ENCODE measurements around the gene SRSF4.
A peak's percentile ranks its signal among the peaks of the same experiment; 100 is the strongest.

SRSF4 gene

GRCh38 chr1:29122682-29123052 lies 59.0 kb downstream of the SRSF4 start:
- Histone ChIP-seq H3K9me2 (replicated peaks; ENCODE audit: insufficient read depth, low read length) (no peaks in the 10 kb centered on the region), H3F3A (ENCODE audit: insufficient read depth, low read length) (no peaks in the 10 kb centered on the region), H3K36me3 (replicated peaks; ENCODE audit: insufficient read depth, low read length) (no peaks in the 10 kb centered on the region), H3K4me2 (ENCODE audit: low read depth, low read length) (peak overlapping the region; percentile 50; the same call in 1 of the 2 replicates), H3K27ac (ENCODE audit: low read length) (no peak overlapping the region), H3K9ac (ENCODE audit: low read length) (no peak overlapping the region), H3K4me1 (ENCODE audit: low read length) (no peaks in the 10 kb centered on the region), H3K9me3 (replicated peaks; ENCODE audit: insufficient read depth, low read length) (no peaks in the 10 kb centered on the region), H3K79me2 (ENCODE audit: low read length) (no peaks in the 10 kb centered on the region), H4K20me1 (ENCODE audit: insufficient read depth, low read length) (no peaks in the 10 kb centered on the region), H3K4me3 (ENCODE audit: low read length) (no peak overlapping the region), H2AFZ (ENCODE audit: low read length) (no peak overlapping the region), H3K27me3 (replicated peaks; ENCODE audit: insufficient read depth, low read length) (peaks cover 31% of the 10 kb centered on the region)
- DNase-seq, result no peak
- no peak for TF ChIP-seq EZH2 (optimal IDR thresholded peaks at IDR 0.05; ENCODE audit: low read depth, low read length)
- TF ChIP-seq EZH2phosphoT487 (IDR thresholded peaks at IDR 0.05; ENCODE audit: low read length), result no peak
- TF ChIP-seq CTCF (IDR thresholded peaks at IDR 0.05; ENCODE audit: low read length), result no peak

- H4K20me1 ChIP-seq (ENCODE audit: insufficient read depth, low read length), result no peaks in the 10 kb centered on the region
These were observed 59.6 kb downstream of the SRSF4 start for GRCh38 chr1:29121936-29122681.

GRCh38 chr1:29121516-29121935 lies 60.2 kb downstream of the SRSF4 start:
- H3K79me2 ChIP-seq (ENCODE audit: low read length), result no peaks in the 10 kb centered on the region
- H3K36me3 ChIP-seq (replicated peaks; ENCODE audit: insufficient read depth, low read length), result no peaks in the 10 kb centered on the region
- no peak overlapping the region for H3K27ac ChIP-seq (ENCODE audit: low read length)
- DNase-seq, result no peak
- no peaks in the 10 kb centered on the region for H4K20me1 ChIP-seq (ENCODE audit: insufficient read depth, low read length)
- H2AFZ ChIP-seq (ENCODE audit: low read length), result no peak overlapping the region
- H3K4me1 ChIP-seq (ENCODE audit: low read length), result no peaks in the 10 kb centered on the region
- no peaks in the 10 kb centered on the region for H3F3A ChIP-seq (ENCODE audit: insufficient read depth, low read length)
- peaks cover 31% of the 10 kb centered on the region for H3K27me3 ChIP-seq (replicated peaks; ENCODE audit: insufficient read depth, low read length)
- H3K9me2 ChIP-seq (replicated peaks; ENCODE audit: insufficient read depth, low read length), result no peaks in the 10 kb centered on the region
- H3K9me3 ChIP-seq (replicated peaks; ENCODE audit: insufficient read depth, low read length), result no peaks in the 10 kb centered on the region
- H3K9ac ChIP-seq (ENCODE audit: low read length), result no peak overlapping the region
- TF ChIP-seq CTCF (IDR thresholded peaks at IDR 0.05; ENCODE audit: low read length) (no peak), EZH2phosphoT487 (IDR thresholded peaks at IDR 0.05; ENCODE audit: low read length) (no peak), EZH2 (optimal IDR thresholded peaks at IDR 0.05; ENCODE audit: low read depth, low read length) (no peak)
- no peak overlapping the region for H3K4me2 ChIP-seq (ENCODE audit: low read depth, low read length)
- no peak overlapping the region for H3K4me3 ChIP-seq (ENCODE audit: low read length)

More at GRCh38 chr1:29121936-29122681, 59.6 kb downstream of the SRSF4 start:
- no peak overlapping the region for H2AFZ ChIP-seq (ENCODE audit: low read length)
- no peaks in the 10 kb centered on the region for H3K36me3 ChIP-seq (replicated peaks; ENCODE audit: insufficient read depth, low read length)
- no peak for DNase-seq
- no peaks in the 10 kb centered on the region for H3K4me1 ChIP-seq (ENCODE audit: low read length)
- no peaks in the 10 kb centered on the region for H3F3A ChIP-seq (ENCODE audit: insufficient read depth, low read length)
- H3K79me2 ChIP-seq (ENCODE audit: low read length), result no peaks in the 10 kb centered on the region
- TF ChIP-seq CTCF (IDR thresholded peaks at IDR 0.05; ENCODE audit: low read length) (no peak), EZH2phosphoT487 (IDR thresholded peaks at IDR 0.05; ENCODE audit: low read length) (no peak), EZH2 (optimal IDR thresholded peaks at IDR 0.05; ENCODE audit: low read depth, low read length) (no peak)
- H3K27ac ChIP-seq (ENCODE audit: low read length), result no peak overlapping the region
- H3K4me2 ChIP-seq (ENCODE audit: low read depth, low read length), result no peak overlapping the region
- no peak overlapping the region for H3K9ac ChIP-seq (ENCODE audit: low read length)
- no peak overlapping the region for H3K4me3 ChIP-seq (ENCODE audit: low read length)
- H3K9me3 ChIP-seq (replicated peaks; ENCODE audit: insufficient read depth, low read length), result no peaks in the 10 kb centered on the region
- H3K9me2 ChIP-seq (replicated peaks; ENCODE audit: insufficient read depth, low read length), result no peaks in the 10 kb centered on the region
- peaks cover 31% of the 10 kb centered on the region for H3K27me3 ChIP-seq (replicated peaks; ENCODE audit: insufficient read depth, low read length)

Data from MM.1S (cell line).